Adrenal gland (tissue), 5 donors: ENCODE measurements around the gene PACS1.

ENCODE experiments used
- POLR2A ChIP-seq, 2 donors: fragments of 450-650 bp; IDR thresholded peaks; one replicate each; pipeline ENCODE4 v1.6.1; 2017; ENCODE audit warnings: antibody characterized with exemption in 2 of 2, mild to moderate bottlenecking in 2 of 2, moderate library complexity in 1 of 2
- TF ChIP-seq, protein P1 (sequence below), 6 experiments: fragments of 450-650 bp in 4 of 6; fragments of 200-600 bp in 2 of 6; sonication (generic) in 1 of 6; IDR thresholded peaks; 1 replicate in 5 of 6; 2 replicates in 1 of 6; pipeline versions ENCODE4 v1.5.1 to v1.8.0; 2016 to 2021; ENCODE audit warnings: antibody characterized with exemption in 6 of 6, mild to moderate bottlenecking in 2 of 6, moderate library complexity in 1 of 6
- donor health status: DM: no; HTN: no; CAD: no.

DNA sequence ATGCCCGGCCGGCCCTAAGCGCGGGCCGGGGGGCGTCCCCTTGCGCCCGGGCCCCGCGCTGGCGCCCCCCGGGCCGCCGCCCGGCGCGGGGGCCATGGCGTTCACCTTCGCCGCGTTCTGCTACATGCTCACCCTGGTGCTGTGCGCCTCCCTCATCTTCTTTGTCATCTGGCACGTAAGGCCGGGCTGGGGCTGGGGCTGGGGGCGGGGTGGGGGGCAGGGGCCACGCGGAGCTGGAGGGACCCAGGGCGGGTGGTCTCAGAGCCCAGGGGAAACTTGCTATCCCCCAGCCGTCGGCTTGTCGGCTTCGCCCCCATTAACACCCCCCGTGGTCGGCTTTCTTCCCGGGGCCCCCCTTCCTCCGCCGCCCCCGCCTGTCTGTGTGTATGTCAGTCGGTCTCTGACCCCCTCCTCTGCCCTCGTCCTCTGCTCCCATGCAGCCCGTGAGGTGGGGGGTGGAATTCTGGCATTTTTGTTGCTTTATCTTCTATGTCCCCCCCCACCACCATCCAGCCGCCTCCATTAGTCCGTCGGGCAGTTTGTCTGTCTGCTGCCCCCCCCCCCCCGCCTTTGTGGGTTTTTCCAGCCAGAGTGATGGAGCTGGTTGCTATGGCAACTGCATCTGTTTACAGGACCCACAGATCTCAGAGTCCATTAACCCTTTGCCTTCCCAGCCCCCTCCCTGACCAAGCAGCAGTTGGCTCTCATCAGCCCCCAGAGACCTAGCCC, 208.5 kb downstream of the PACS1 start:
- TF ChIP-seq, protein P1, sequence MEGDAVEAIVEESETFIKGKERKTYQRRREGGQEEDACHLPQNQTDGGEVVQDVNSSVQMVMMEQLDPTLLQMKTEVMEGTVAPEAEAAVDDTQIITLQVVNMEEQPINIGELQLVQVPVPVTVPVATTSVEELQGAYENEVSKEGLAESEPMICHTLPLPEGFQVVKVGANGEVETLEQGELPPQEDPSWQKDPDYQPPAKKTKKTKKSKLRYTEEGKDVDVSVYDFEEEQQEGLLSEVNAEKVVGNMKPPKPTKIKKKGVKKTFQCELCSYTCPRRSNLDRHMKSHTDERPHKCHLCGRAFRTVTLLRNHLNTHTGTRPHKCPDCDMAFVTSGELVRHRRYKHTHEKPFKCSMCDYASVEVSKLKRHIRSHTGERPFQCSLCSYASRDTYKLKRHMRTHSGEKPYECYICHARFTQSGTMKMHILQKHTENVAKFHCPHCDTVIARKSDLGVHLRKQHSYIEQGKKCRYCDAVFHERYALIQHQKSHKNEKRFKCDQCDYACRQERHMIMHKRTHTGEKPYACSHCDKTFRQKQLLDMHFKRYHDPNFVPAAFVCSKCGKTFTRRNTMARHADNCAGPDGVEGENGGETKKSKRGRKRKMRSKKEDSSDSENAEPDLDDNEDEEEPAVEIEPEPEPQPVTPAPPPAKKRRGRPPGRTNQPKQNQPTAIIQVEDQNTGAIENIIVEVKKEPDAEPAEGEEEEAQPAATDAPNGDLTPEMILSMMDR (IDR thresholded peaks at IDR 0.05), result no peak
- TF ChIP-seq POLR2A (IDR thresholded peaks at IDR 0.05), result no peak
